ENCODE data around the gene GZF1. TPM values are rescaled to one million over a fixed set of nuclear protein-coding genes. Genes with fewer than 3 reads are reported as not detected.

Gene GZF1
- total RNA-seq, 1 donor from 2014 or later = 13.9 TPM

GRCh38 chr20:23327617-23328333 lies 34.2 kb upstream of the GZF1 start:
- no peak for DNase-seq (ENCODE audit: low spot score in 2 of 2, unreplicated experiment in 2 of 2)
- Mint-ChIP-seq H3K9me3 (peaks cover 9% of the 10 kb centered on the region), H3K4me1 (no peaks in the 10 kb centered on the region), H3K36me3 (no peaks in the 10 kb centered on the region), H3K4me3 (no peak overlapping the region), H3K27me3 (ENCODE audit: low read depth) (peaks cover 5% of the 10 kb centered on the region), H3K27ac (no peak overlapping the region)
- no peak for TF ChIP-seq CTCF (IDR thresholded peaks at IDR 0.05; ENCODE audit: unreplicated experiment)

GRCh38 chr20:23331450-23332350 lies 30.3 kb upstream of the GZF1 start:
- DNase-seq (ENCODE audit: low spot score in 2 of 2, unreplicated experiment in 2 of 2) = no peak
- Mint-ChIP-seq H3K9me3 (peaks cover 4% of the 10 kb centered on the region), H3K27me3 (ENCODE audit: low read depth) (no peaks in the 10 kb centered on the region), H3K4me1 (no peaks in the 10 kb centered on the region), H3K4me3 (no peak overlapping the region), H3K27ac (no peak overlapping the region), H3K36me3 (no peaks in the 10 kb centered on the region)
- no peak for TF ChIP-seq CTCF (IDR thresholded peaks at IDR 0.05; ENCODE audit: unreplicated experiment)

GRCh38 chr20:23332467-23332866 lies 29.5 kb upstream of the GZF1 start:
- Mint-ChIP-seq H3K9me3 (peaks cover 4% of the 10 kb centered on the region), H3K27me3 (ENCODE audit: low read depth) (no peaks in the 10 kb centered on the region)
- DNase-seq (ENCODE audit: low spot score in 2 of 2, unreplicated experiment in 2 of 2) = no peak

GRCh38 chr20:23334111-23334510 lies 27.9 kb upstream of the GZF1 start:
- no peak overlapping the region for H3K4me3 Mint-ChIP-seq

More at GRCh38 chr20:23332467-23332866, 29.5 kb upstream of the GZF1 start:
- no peak for TF ChIP-seq CTCF (IDR thresholded peaks at IDR 0.05; ENCODE audit: unreplicated experiment)
- Mint-ChIP-seq H3K4me1 (no peaks in the 10 kb centered on the region), H3K27ac (no peak overlapping the region), H3K36me3 (no peaks in the 10 kb centered on the region), H3K4me3 (no peak overlapping the region)

GRCh38 chr20:23335521-23335920 lies 26.5 kb upstream of the GZF1 start:
- no peak for TF ChIP-seq CTCF (IDR thresholded peaks at IDR 0.05; ENCODE audit: unreplicated experiment)
- no peaks in the 10 kb centered on the region for H3K9me3 Mint-ChIP-seq
- H3K36me3 Mint-ChIP-seq = no peaks in the 10 kb centered on the region
- no peak for DNase-seq (ENCODE audit: low spot score in 2 of 2, unreplicated experiment in 2 of 2)
- H3K4me3 Mint-ChIP-seq = no peak overlapping the region
- no peak overlapping the region for H3K27ac Mint-ChIP-seq
- no peaks in the 10 kb centered on the region for H3K4me1 Mint-ChIP-seq
- peaks cover under 1% of the 10 kb centered on the region for H3K27me3 Mint-ChIP-seq (ENCODE audit: low read depth)

More at GRCh38 chr20:23334111-23334510, 27.9 kb upstream of the GZF1 start:
- H3K27ac Mint-ChIP-seq = no peak overlapping the region
- no peak for DNase-seq (ENCODE audit: low spot score in 2 of 2, unreplicated experiment in 2 of 2)
- no peaks in the 10 kb centered on the region for H3K36me3 Mint-ChIP-seq
- H3K9me3 Mint-ChIP-seq = peaks cover 4% of the 10 kb centered on the region
- TF ChIP-seq CTCF (IDR thresholded peaks at IDR 0.05; ENCODE audit: unreplicated experiment) = no peak
- no peaks in the 10 kb centered on the region for H3K27me3 Mint-ChIP-seq (ENCODE audit: low read depth)
- H3K4me1 Mint-ChIP-seq = no peaks in the 10 kb centered on the region

Data from mesothelial cell of epicardium (in vitro differentiated cells).